GM10266 (cell line): ENCODE data around the gene ABCC11.

Source experiments
- DNase-seq: peaks from one replicate; pipeline ENCODE4 v3.0.0; 2012; ENCODE audit errors: extremely low spot score
- CTCF ChIP-seq: IDR thresholded peaks from 2 replicates; pipeline ENCODE4 v1.5.1; 2012; ENCODE audit warnings: mild to moderate bottlenecking, low read depth; ENCODE audit not compliant: control insufficient read depth, insufficient read depth; ENCODE audit errors: missing control alignments

The ABCC11 gene

GRCh38 chr16:48235058-48235555 lies 12.2 kb downstream of the ABCC11 start:
- no peak for TF ChIP-seq CTCF
- no peak for DNase-seq

GRCh38 chr16:48234630-48235029 lies 12.7 kb downstream of the ABCC11 start:
- TF ChIP-seq CTCF = no peak
- no peak for DNase-seq

- no peak for DNase-seq
- TF ChIP-seq CTCF = no peak
Measured at GRCh38 chr16:48232493-48233040, 14.8 kb downstream of the ABCC11 start.

- peak; percentile 60 for DNase-seq
- TF ChIP-seq CTCF = peak; percentile 69
Measured at GRCh38 chr16:48231727-48232492, 15.4 kb downstream of the ABCC11 start.

- no peak for DNase-seq
- TF ChIP-seq CTCF = no peak
Measured at GRCh38 chr16:48225456-48225855, 21.9 kb downstream of the ABCC11 start.

- no peak for DNase-seq
- TF ChIP-seq CTCF = no peak
Measured at GRCh38 chr16:48223490-48223889, 23.8 kb downstream of the ABCC11 start.

GRCh38 chr16:48220891-48221290 lies 26.4 kb downstream of the ABCC11 start:
- DNase-seq = no peak
- TF ChIP-seq CTCF = no peak
